Fibroblast of villous mesenchyme (primary cell): ENCODE data around the gene RHOV. TPM values are rescaled to one million over a fixed set of nuclear protein-coding genes. Genes with fewer than 3 reads are reported as not detected.
"Not testable (repeated sequence)": the region's sequence is repeated elsewhere in the genome, so short reads cannot be mapped to it uniquely, and the experiment has no call there.

Source experiments
- DNase-seq: peaks from one replicate; pipeline ENCODE4 v3.0.0-alpha.2; 2010; ENCODE audit warnings: low read depth
- H3K4me3 ChIP-seq: 2 replicates; pipeline ENCODE4 v1.5.1; 2011; ENCODE audit warnings: low read depth, mild to moderate bottlenecking, low read length
- CTCF ChIP-seq: IDR thresholded peaks from 2 replicates; pipeline ENCODE4 v1.5.1; 2012; ENCODE audit warnings: low read depth, mild to moderate bottlenecking, low read length; ENCODE audit not compliant: insufficient read depth
- total RNA-seq: library from RNA; depleted of rRNA; stranded (reverse); fragments of >200 nt; gene quantifications from 2 replicates; pipeline ENCODE4 v1.2.3, GENCODE V29; 2012

RHOV gene
- total RNA-seq, 1 donor, result not detected

GRCh38 chr15:40872791-40873693 is 992 bp downstream of the RHOV start:
- no peak for TF ChIP-seq CTCF
- peak overlapping the region; percentile 55 for H3K4me3 ChIP-seq
- no peak for DNase-seq

- no peak for DNase-seq
- no peak for TF ChIP-seq CTCF
- H3K4me3 ChIP-seq, result no peak overlapping the region
Observed at GRCh38 chr15:40871749-40872617, 2.1 kb downstream of the RHOV start.

- DNase-seq, result no peak
- no peak for TF ChIP-seq CTCF
Observed at GRCh38 chr15:40870716-40871115, 3.3 kb downstream of the RHOV start.

GRCh38 chr15:40869686-40870085 is 4.3 kb downstream of the RHOV start:
- no peak overlapping the region for H3K4me3 ChIP-seq
- no peak for DNase-seq
- TF ChIP-seq CTCF, result no peak

More at GRCh38 chr15:40870716-40871115, 3.3 kb downstream of the RHOV start:
- H3K4me3 ChIP-seq, result no peak overlapping the region

- no peak for DNase-seq
- no peak overlapping the region for H3K4me3 ChIP-seq
- no peak for TF ChIP-seq CTCF
Observed at GRCh38 chr15:40867199-40867598, 6.8 kb downstream of the RHOV start.

- no peak for DNase-seq
- H3K4me3 ChIP-seq, result no peak overlapping the region
- no peak for TF ChIP-seq CTCF
Observed at GRCh38 chr15:40863660-40864270, 10.3 kb downstream of the RHOV start.

- H3K4me3 ChIP-seq, DNase-seq: not testable (repeated sequence)
Observed at GRCh38 chr15:40861147-40861546, 12.9 kb downstream of the RHOV start.
